Left kidney (tissue), 8 donors: ENCODE results near the gene OR3A2. TPM values are rescaled to one million over a fixed set of nuclear protein-coding genes. Genes with fewer than 3 reads are reported as not detected.
A peak's percentile ranks its signal among the peaks of the same experiment; 100 is the strongest.
"Not testable (repeated sequence)": the region's sequence is repeated elsewhere in the genome, so short reads cannot be mapped to it uniquely, and the experiment has no call there.

Experiments used
- DNase-seq: peaks from one replicate; pipeline ENCODE4 v3.0.0-alpha.2; 2013
- long read RNA-seq, 8 donors: transcript quantifications; one replicate each; lab custom pipeline, GENCODE V29; 2026
- polyA plus RNA-seq: library from polyadenylated mRNA; unstranded; fragments of 120-200 nt; gene quantifications from one replicate; pipeline ENCODE4 v1.2.1, GENCODE V29; 2013; ENCODE audit not compliant: insufficient read length

Gene OR3A2
- 0.70 TPM for polyA plus RNA-seq
- long read RNA-seq, donor 1: 0 reads
- long read RNA-seq, donor 2, partial matches to known transcripts: 0 of 1 reads
- long read RNA-seq, donor 2, other reads (novel, unspliced or antisense): 0 of 1 reads
- long read RNA-seq, donor 3: 0 reads
- long read RNA-seq, donor 4: 0 reads
- long read RNA-seq, donor 5, partial matches to known transcripts: 0 of 1 reads
- long read RNA-seq, donor 5, other reads (novel, unspliced or antisense): 0 of 1 reads
- long read RNA-seq, donor 6: 0 reads
- long read RNA-seq, donor 7: 0 reads
- long read RNA-seq, donor 8: 0 reads

DNA sequence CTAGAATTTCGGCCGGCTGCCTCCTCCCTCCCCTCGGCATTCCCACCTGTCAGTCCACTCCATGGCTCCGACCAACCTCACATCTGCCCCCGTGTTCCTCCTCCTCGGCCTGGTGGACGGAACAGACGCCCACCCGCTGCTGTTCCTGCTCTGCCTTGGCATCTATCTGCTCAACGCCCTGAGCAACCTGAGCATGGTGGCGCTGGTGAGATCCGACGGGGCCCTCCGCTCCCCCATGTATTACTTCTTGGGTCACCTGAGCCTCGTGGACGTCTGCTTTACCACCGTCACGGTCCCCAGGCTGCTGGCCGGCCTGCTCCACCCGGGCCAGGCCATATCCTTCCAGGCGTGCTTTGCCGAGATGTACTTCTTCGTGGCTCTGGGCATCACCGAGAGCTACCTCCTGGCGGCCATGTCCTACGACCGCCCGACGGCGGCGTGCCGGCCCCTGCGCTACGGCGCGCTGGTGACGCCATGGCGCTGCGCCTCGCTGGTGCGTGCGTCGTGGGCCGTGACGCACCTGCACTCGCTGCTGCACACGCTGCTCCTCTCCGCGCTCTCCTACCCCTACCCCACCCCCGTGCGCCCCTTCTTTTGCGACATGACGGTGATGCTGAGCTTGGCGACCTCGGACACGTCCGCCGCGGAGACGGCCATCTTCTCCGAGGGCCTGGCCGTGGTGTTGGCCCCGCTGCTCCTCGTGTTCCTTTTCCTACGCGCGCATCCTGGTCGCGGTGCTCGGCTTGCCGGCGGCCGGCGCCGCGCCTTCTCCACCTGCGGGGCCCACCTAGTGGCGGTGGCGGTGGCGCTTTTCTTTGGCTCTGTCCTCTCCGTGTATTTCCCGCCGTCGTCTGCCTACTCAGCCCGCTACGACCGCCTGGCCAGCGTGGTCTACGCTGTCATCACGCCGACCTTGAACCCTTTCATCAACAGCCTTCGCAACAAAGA lies at the start of gene OR3A2:
TSS of gene OR3A2 (minus strand) at position 440 of the 948 bp plus-strand sequence.
- no peak for DNase-seq

DNA sequence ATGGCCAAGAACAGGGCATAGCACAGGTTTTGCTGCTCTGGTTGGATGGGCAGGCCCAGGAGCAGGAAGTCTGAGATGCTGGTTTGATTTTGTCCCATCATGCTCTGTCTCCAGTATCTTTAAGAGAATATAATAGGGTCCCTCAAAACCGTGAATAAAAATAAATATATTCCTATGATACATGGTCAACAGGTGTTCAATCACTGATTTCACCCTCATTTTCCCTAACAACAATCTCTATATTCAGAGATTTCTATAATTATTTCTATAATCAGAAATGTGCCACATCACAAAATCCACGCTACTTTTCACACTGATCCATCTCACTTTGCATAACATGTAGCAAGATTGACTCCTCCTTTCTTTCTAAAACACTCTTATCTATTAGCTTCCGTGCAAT lies 47.6 kb upstream of the OR3A2 start, which contains the start of gene OR1E2:
TSS of gene OR1E2 (minus strand) at position 101 of the 400 bp plus-strand sequence. CDS start at position 101, 0 bp downstream.
- DNase-seq: no peak

DNA sequence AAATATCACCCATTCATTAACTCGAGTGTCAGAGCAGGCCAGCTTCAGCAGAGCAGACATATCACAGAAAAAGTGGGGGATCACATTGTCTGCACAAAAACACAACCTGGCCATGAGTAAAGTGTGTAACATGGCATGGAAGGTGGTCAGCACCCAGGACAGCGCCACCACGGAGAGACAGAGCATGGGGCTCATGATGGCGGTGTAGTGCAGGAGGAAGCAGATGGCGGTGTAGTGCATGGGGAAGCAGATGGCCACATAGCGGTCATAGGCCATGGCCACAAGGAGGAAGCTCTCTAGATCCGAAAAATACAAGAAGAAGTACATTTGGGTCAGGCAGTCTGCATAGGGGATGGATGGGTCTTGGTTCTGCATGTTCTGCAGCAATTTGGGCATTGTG lies 47.1 kb upstream of the OR3A2 start:
- not testable (repeated sequence) for DNase-seq

DNA sequence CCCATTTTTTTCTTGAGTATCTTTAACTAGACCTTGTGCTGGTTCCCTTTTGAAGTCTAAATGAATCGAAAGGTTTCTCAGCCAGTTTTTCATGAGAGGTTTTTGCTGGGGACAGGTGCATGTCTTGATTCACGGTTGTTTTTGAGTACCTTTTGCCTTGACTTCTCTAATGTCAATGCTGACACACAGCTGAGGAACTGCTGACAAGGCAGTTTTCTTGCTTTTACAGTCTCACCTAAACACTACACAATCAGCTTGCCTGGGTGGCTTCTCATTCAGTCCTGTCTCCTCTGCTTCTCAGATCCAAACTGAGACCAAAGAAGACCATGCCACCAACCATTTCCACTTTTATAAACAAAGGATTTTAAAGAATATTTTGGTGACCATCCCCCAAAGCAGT lies 32.1 kb upstream of the OR3A2 start:
- no peak for DNase-seq

DNA sequence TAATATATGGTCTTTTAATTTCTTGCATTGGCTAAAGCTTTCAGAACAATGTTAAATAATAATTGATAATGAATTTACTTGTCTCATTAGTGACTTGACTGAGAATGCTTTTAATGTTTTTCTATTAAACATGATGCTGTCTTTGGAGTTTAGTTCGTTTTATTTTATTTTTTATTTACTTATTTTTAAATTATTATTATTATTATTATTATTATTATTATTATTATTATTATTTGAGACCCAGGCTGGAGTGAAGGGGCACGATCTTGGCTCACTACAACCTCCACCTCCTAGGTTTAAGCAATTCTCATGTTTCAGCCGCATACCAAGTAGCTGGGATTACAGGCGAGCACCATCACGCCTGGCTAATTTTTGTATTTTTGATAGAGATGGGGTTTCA lies 29.5 kb upstream of the OR3A2 start:
- DNase-seq: no peak

DNA sequence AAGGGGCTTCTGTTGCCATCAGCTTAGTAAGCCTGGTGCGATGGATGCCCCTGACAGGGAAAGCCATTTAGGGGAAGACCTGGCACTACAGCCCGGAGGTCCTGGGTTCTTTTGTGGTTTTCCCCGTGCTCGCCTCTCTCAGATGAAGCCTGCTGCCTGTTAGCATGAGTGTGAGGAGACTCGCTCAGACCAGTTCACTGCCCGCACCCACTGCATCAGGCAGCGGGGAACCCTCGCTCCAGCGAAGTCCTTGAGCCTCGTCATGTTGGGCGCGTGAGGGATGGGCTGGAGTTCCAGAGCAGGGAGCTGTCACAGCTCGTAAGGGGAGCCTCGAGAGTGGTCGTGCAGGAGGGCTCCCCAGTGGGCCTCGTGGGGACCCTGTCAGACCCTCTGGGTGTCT lies 26.1 kb upstream of the OR3A2 start:
- DNase-seq: not testable (repeated sequence)

DNA sequence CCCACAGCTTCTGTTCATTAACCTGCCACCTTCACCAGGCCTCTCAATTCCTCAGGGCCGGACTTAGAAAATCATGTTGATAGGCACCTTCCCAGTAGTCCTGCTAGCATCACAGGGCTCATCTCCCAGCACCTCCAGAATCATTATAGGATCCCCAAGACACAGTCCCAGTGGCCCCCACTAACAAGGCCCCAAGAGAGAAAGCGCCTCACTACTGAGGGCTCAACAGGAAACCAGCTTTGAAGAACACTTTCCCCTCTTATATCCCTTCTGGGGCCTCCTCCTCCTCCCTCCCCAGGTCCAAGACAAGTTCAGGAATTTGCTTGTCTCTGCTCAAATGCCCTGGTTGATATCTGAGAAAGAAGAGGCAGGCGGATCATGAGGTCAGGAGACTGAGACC lies 25.0 kb upstream of the OR3A2 start, which contains the start of gene OR3A3:
TSS of gene OR3A3 (plus strand) at position 301 of the 400 bp plus-strand sequence.
- DNase-seq: no peak

DNA sequence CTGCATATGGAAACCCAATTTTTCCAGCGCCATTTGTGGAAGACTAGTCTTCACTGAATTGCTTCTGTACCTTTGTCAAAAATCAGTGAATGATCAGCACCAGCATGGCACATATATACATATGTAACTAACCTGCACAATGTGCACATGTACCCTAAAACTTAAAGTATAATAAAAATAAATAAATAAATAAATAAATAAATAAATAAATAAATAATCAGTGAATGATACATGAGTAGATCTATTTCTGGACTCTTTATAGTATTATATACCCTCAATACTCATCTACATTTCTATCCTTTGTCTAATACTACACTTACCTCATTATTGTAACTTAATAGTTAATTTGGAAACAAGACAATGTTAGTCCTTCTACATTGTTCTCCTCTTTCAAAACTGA lies 17.7 kb upstream of the OR3A2 start:
- not testable (repeated sequence) for DNase-seq

DNA sequence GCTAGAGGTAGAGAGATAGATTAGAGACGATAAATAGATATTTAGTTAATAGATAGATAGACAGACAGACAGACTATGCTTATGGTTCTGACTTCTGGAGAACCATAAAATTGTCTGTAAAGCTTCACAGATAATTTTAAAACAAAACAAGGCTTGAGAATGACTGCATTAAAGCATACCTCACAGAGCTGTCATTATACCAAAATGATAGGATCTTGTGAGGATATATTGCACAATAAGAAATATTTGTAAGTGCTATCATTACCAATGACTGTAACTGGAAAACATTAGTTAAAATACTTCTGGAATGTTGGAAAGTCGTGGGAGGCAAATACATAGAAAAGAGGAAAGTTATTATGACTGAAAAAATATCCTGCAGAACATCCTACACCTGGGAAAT lies 15.7 kb upstream of the OR3A2 start:
- no peak for DNase-seq

DNA sequence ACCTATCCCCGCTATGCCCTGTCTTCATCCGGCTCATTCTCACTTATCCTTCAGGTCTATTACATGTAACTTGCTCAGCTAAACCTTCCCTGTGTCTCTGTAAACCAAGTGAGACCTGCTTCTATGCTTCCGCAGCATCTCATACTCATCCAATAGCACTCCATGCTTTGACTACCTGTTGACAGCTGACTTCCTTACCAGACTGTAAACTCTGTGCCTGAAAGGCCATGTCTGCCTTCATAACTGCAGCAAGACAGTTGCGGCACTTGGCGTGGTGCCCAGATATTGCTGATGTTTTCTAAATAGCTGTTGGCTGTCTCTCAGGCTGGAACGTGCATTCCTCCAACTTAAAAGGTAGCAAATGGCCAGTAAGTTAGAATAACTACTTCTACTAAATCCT lies 13.9 kb upstream of the OR3A2 start:
- no peak for DNase-seq

DNA sequence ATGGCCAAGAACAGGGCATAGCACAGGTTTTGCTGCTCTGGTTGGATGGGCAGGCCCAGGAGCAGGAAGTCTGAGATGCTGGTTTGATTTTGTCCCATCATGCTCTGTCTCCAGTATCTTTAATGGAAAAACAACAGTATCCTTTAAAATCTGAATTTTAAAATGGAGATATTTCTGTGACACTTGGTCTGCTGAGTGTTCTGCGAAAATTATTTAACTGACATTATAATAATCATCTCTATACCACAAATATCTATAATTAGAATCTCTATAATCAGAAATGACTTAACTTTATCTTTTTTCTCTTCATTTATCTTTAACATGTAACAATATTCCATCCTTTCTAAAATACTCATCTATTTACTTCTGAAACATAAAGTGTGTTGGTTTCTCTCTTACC lies 12.2 kb upstream of the OR3A2 start, which contains the start of gene OR1E1:
TSS of gene OR1E1 (minus strand) at position 101 of the 400 bp plus-strand sequence. CDS start at position 101, 0 bp downstream.
- no peak for DNase-seq

DNA sequence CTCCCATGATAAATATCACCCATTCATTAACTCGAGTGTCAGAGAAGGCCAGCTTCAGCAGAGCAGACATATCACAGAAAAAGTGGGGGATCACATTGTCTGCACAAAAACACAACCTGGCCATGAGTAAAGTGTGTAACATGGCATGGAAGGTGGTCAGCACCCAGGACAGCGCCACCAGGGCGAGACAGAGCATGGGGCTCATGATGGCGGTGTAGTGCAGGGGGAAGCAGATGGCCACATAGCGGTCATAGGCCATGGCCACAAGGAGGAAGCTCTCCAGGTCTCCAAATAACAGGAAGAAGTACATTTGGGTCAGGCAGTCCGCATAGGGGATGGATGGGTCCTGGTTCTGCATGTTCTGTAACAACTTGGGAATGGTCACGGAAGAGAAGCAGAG lies 11.7 kb upstream of the OR3A2 start:
- peak; percentile 4 for DNase-seq

DNA sequence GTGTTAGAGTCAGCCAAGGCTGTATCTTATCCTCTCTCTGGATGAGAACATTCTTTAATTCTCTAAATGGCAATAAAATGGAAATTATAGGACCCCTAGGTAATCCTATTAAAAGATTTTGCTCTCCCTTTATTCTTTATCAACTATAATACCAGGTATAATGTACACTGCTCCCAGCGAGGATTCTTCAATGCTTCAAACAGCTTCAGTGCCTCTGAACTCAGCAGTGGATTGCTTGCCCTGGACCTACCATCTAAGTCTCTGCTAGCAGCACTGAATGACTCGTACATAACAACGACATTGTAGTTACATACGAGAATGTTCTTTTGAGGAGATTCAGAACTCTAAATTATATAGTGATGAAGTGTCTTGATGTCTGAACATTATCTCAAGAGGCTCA lies 3.7 kb upstream of the OR3A2 start:
- DNase-seq: no peak

DNA sequence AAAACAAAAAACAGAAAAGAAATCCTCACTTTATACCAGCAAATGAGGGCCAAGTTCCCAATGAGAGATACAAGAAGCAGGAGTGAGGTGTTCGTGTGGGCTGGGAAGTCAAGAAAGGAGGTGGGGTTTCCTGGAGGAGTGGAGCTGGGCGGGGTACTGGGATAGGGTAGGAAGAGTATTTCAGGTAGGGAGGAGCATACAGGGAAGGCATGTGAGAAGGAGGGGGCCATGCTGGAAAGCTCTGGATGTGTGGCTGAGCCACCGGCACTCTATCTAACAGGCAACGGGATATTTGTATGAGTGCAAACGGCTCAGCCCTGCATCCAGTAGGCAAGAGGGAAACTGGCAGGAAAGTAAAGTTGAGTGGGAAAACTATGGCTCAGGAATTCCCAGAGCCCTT lies 4.2 kb downstream of the OR3A2 start:
- no peak for DNase-seq

DNA sequence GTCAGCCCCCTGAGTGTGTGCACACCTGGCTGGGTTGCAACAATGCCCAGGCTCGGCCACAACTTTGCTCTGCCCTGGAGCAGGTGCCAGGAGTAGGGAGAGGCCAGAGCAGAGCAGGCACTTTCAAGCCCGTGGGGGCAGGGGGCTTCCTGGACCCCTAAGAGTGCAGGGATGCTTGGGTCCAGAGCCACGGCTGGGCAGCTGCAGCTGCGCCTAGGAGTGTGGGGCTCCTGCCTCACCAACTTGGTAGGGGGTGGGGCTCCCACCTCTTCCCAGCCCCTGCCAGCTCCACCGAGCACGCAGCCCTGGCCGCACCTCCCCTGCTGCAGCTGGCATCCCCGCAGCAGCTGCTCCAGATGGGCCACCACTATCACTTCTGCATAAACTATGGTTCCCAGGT lies 7.8 kb downstream of the OR3A2 start:
- DNase-seq: no peak

DNA sequence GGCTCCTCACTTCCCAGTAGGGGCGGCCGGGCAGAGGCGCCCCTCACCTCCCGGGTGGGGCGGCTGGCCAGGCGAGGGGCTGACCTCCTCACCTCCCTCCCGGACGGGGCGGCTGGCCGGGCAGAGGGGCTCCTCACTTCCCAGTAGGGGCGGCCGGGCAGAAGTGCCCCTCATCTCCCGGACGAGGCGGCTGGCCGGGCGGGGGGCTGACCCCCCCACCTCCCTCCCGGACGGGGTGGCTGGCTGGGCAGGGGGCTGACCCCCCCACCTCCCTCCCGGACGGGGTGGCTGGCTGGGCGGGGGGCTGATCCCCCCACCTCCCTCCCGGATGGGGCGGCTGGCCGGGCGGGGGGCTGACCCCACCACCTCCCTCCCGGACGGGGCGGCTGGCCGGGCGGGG lies 14.9 kb downstream of the OR3A2 start:
- DNase-seq: not testable (repeated sequence)

DNA sequence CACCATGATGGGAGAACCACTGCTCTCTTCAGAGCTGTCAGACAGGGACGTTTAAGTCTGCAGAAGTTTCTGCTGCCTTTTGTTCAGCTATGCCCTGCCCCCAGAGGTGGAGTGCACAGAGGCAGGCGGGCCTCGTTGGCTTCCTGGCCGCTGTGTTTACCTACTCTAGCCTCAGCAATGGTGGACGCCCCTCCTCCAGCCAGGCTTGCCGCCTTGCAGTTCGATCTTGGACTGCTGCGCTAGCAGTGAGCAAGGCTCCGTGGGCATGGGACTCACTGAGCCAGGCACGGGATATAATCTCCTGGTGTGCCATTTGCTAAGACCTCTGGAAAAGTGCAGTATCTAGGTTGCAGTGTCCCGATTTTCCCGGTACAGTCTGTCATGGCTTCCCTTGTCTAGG lies 43.3 kb downstream of the OR3A2 start:
- DNase-seq: not testable (repeated sequence)

DNA sequence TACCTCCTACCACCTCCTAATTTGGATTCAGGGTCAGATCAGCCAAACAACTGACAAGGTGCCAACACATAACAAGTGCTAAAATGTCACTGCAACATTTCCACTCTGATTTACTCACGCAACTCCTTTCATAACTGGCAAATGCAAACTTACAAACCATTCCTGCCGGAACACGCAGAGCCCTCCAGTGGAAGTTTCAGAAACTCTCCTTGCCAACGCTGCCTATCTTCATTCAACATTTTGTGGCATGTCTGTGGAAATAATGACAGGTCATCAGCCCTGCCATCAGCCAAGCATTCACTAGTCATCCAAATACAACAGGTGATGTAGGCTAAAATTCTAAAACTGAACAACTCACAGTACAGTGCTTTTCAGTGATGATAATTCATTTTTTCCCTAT lies 50.2 kb downstream of the OR3A2 start:
- DNase-seq: no peak

DNA sequence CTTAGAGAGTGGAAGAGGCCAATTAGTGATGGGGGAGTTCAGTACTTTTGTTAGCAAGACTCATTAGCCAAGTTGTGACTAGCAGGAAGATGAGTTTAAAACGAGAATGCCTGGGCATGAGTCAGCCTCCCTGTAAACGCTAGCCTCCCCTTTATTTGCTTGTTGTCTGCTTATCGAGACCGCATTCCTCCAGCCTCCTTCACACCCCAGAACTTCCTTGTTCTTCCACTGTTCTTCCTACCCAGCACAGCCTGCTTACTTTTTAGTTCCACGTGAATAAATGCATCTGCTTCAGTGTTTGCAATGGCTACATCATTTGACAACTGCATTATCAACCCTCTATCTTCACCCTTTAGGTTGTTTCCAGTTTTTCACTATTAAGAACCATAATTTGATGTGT lies 67.8 kb downstream of the OR3A2 start:
- DNase-seq: no peak

DNA sequence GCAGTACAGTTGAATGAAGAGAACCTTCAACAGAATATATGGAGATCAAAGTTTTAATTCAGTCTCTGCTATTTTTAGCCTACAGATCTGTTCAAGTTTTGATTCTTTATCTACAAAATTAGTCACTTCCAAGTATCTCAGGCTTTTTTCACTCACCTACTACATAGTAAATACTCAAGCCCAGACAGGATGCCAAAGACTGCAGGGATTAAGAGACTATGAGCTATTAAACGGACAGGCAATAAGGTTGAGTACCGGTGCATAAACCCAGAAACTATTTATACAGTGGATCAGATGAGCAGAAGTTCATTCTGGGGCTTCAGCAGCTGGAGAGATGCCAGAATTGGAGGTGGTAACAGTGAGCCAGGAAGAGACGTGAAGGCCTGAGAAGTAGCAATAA lies 69.3 kb downstream of the OR3A2 start:
- DNase-seq: no peak

DNA sequence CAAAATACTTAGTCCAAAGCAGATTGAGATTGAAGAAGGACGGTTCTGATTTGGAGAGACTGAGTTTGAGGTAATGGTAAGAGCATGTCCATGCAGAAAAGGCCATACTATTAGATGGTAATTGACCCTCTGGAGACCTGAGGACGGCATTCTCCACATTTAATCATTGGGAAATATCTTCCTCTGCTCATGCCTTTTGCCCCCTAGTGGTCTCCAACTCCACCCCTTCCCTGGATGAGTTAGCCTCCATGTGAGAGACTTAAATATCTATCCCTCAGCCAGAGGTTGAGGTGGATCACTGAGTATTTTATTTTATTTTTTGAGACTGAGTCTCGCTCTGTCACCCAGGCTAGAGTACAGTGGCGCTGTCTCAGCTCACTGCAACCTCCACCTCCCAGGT lies 77.5 kb downstream of the OR3A2 start:
- DNase-seq: no peak

DNA sequence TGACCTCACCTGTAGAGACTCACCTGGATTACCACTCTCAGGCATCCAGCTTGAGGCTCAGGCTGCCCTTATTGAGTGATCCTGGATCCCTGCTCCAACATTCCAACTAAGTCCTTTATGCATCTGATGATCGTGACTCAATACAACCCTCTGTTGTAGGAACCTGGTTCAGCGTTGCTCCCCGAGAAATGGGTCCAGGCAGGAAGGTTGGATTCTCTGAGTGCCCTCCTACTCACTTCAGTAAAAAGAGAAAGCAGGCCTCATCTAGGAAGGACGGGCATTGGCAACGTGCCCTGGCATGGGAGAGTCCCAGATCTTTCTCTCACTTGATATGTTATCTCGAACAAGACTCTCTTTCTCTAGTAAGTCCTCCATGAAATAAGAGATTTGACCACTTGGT lies 87.8 kb downstream of the OR3A2 start, which contains the start of gene OR3A1:
TSS of gene OR3A1 (minus strand) at position 101 of the 400 bp plus-strand sequence. CDS start 5,778 bp downstream, outside the sequence.
- no peak for DNase-seq

DNA sequence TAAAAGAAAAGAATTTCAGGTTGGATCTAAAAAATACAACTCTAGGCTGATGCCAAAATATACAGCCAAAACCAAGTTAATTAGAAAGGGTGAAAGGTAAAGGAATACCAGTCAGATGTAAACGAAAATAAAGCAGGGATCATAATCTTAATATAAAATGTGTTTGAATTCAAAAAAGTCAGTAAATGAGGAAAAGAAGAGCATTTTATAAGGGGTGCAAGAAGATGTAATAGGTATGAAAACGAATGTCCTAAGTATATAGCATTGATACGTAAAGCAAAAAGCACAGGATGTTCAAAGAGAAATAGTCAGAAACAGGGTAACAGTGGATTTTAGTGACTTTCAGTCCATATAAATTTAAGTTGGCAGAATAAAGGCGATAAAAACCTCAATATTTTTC lies 90.5 kb downstream of the OR3A2 start:
- no peak for DNase-seq
